ENCODE data around the gene CFAP161. TPM values are rescaled to one million over a fixed set of nuclear protein-coding genes. Genes with fewer than 3 reads are reported as not detected.

CFAP161 gene
- polyA plus RNA-seq, 2 donors = 0.02 to 0.18 TPM

DNA sequence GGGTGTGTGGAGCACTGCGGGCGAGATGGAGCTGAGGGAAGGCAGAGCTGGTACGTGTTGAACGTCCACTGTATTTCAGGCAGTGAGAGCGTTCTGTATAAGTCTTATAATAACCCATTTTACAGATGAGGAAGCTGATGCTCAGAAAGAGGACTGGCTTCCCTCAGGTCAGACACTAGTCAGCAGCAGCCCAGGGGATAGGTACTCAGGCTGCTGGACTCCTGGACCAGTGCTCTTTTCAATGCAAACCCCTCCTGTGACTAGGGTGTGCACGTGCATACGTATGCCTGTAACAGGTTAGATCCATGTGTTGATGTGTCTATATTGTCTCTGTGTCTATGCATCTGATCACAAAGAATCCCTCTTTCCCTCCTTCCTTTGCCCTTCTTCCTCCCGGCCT is 54.3 kb downstream of the CFAP161 start:
- 92 to 94% methylated on average over 8 of the region's 8 CpGs for WGBS, 2 donors
- no peak overlapping the region for H3K27ac ChIP-seq (ENCODE audit: low read depth in 2 of 2, low read length in 1 of 2)
- H3K4me1 ChIP-seq (ENCODE audit: control insufficient read depth in 2 of 2, insufficient read depth in 2 of 2, low read length in 1 of 2) = peaks cover 0 to 4% of the 10 kb centered on the region in 2 donors
- H3K27me3 ChIP-seq (ENCODE audit: control insufficient read depth in 1 of 2, insufficient read depth in 2 of 2, low read length in 2 of 2) = no peaks in the 10 kb centered on the region
- H3K36me3 ChIP-seq (ENCODE audit: control insufficient read depth in 2 of 2, insufficient read depth in 2 of 2, low read length in 1 of 2) = no peaks in the 10 kb centered on the region
- H3K9me3 ChIP-seq (ENCODE audit: control insufficient read depth in 2 of 2, insufficient read depth in 1 of 2, low read depth in 1 of 2, low read length in 1 of 2) = no peaks in the 10 kb centered on the region
- H3K4me3 ChIP-seq (ENCODE audit: low read depth in 1 of 2, low read length in 2 of 2) = no peak overlapping the region

DNA sequence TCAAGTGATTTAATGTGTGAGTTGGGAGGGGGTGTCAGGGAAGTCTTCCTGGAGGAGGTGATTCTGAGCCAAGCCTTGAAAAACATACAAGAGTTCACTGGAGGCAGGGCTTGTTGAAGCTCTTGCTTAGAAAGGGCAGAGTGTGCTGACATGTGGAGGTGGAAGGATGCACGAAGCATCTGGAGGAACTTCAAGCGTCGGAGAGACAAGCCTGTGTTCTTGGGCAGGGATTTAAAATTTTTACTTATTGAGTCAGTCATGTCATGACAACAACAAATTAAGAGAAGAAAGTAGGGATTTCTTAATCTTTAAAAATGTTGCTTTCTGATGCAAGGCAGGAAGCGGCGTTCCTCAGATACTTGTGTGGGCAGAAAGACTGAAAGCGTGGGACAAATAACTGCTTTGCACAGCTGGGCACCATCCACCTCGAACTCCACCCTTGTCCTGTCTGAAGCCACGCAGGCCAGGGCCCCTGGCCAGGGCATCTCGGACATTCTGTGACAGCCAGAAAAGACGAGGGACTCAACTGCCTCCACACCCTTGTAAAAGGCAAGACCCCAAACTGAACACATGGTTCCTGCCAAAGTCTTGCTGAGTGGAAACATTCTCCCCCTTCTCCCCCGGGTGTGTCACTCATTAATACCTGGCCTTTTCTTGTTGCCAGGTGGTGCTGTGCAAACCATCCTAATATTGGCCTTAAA is 55.7 kb downstream of the CFAP161 start:
- Histone ChIP-seq H3K27ac (ENCODE audit: low read depth in 2 of 2, low read length in 1 of 2) (peak overlapping the region; percentile 17 to 47), H3K9me3 (ENCODE audit: control insufficient read depth in 2 of 2, insufficient read depth in 1 of 2, low read depth in 1 of 2, low read length in 1 of 2) (no peaks in the 10 kb centered on the region), H3K27me3 (ENCODE audit: control insufficient read depth in 1 of 2, insufficient read depth in 2 of 2, low read length in 2 of 2) (no peaks in the 10 kb centered on the region), H3K4me3 (ENCODE audit: low read depth in 1 of 2, low read length in 2 of 2) (no peak overlapping the region), H3K36me3 (ENCODE audit: control insufficient read depth in 2 of 2, insufficient read depth in 2 of 2, low read length in 1 of 2) (no peaks in the 10 kb centered on the region), H3K4me1 (ENCODE audit: control insufficient read depth in 2 of 2, insufficient read depth in 2 of 2, low read length in 1 of 2) (peaks cover 0 to 4% of the 10 kb centered on the region in 2 donors)
- 27 to 36% methylated on average over 11 of the region's 11 CpGs for WGBS, 2 donors

DNA sequence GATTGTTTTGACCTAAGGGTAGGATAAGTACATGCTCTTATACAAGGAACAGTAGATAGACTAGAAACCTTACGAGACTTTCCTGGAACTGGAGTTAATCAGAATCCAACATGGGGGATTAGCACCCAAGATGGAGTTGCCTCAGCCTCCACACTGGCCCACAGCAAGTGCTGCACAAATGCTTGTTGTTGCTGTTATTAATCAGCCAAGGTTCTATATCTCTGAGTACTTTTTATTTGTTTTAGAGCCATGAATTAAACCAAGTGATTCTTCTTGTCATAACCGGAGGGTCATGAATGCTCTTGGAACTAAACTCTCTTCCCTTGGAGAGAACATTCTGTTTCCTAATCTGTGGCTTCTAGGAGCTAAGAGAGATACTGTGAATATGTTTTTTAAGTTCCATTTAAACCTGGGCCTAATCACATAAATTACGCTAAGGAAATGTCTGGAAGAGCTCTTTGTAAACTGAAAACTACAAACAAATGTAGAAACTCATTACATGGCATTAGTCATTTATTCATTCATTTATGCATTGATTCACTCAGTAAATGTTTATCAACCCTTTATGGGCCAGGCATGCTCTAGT is 56.9 kb downstream of the CFAP161 start:
- Histone ChIP-seq H3K4me3 (ENCODE audit: low read depth in 1 of 2, low read length in 2 of 2) (no peak overlapping the region), H3K27me3 (ENCODE audit: control insufficient read depth in 1 of 2, insufficient read depth in 2 of 2, low read length in 2 of 2) (no peaks in the 10 kb centered on the region), H3K36me3 (ENCODE audit: control insufficient read depth in 2 of 2, insufficient read depth in 2 of 2, low read length in 1 of 2) (no peaks in the 10 kb centered on the region), H3K9me3 (ENCODE audit: control insufficient read depth in 2 of 2, insufficient read depth in 1 of 2, low read depth in 1 of 2, low read length in 1 of 2) (no peaks in the 10 kb centered on the region), H3K27ac (ENCODE audit: low read depth in 2 of 2, low read length in 1 of 2) (peak overlapping the region in 1 of 2 donors; percentile 17), H3K4me1 (ENCODE audit: control insufficient read depth in 2 of 2, insufficient read depth in 2 of 2, low read length in 1 of 2) (peaks cover 0 to 4% of the 10 kb centered on the region in 2 donors)
- WGBS, 2 donors = 81 to 85% methylated on average over 3 of the region's 3 CpGs

DNA sequence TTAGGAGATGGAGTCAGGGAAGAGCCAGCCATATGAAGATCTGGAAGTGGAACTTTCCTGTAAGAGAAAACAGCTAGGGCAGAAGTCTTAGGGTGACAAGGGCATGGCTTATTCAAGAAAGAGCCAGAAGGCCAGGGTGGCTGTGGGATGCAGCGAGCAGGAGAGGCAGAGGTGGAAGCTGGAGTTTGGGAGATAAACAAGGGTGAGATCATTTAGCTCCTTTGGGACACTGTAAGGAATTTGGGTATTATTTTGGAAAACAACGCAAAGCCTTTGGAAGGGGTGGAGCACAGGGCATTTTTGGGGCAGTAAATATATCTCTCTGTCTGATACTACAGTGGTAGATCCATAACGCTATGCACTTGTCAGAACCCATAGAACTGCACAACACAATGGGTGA is 57.6 kb downstream of the CFAP161 start:
- Histone ChIP-seq H3K27ac (ENCODE audit: low read depth in 2 of 2, low read length in 1 of 2) (no peak overlapping the region), H3K4me1 (ENCODE audit: control insufficient read depth in 2 of 2, insufficient read depth in 2 of 2, low read length in 1 of 2) (peaks cover 0 to 4% of the 10 kb centered on the region in 2 donors), H3K9me3 (ENCODE audit: control insufficient read depth in 2 of 2, insufficient read depth in 1 of 2, low read depth in 1 of 2, low read length in 1 of 2) (no peaks in the 10 kb centered on the region), H3K27me3 (ENCODE audit: control insufficient read depth in 1 of 2, insufficient read depth in 2 of 2, low read length in 2 of 2) (no peaks in the 10 kb centered on the region), H3K4me3 (ENCODE audit: low read depth in 1 of 2, low read length in 2 of 2) (no peak overlapping the region), H3K36me3 (ENCODE audit: control insufficient read depth in 2 of 2, insufficient read depth in 2 of 2, low read length in 1 of 2) (no peaks in the 10 kb centered on the region)
- 91 to 93% methylated on average over 3 of the region's 3 CpGs for WGBS, 2 donors

DNA sequence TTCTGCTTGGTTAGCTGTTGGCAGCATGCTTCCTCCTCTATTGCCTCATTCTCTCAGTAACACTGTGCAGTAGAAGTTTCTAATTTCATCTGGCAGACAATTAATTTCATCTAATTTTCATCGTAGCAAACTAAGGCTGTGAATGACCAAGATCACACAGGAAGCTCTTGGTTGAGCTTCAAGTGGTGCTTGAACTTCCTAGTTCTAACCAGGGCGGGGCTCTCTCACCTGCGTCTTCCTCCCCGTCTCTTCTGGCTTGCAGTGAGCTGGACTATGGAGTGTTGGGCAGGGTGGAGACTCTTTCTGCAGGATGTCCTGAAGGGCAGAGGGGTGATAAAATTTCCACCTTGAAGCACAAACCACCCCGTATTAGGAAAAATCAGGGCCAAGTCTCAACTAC is 60.7 kb downstream of the CFAP161 start:
- WGBS, 2 donors = 71% methylated on average over 5 of the region's 5 CpGs
- H3K27ac ChIP-seq (ENCODE audit: low read depth in 2 of 2, low read length in 1 of 2) = no peak overlapping the region
- H3K36me3 ChIP-seq (ENCODE audit: control insufficient read depth in 2 of 2, insufficient read depth in 2 of 2, low read length in 1 of 2) = no peaks in the 10 kb centered on the region

DNA sequence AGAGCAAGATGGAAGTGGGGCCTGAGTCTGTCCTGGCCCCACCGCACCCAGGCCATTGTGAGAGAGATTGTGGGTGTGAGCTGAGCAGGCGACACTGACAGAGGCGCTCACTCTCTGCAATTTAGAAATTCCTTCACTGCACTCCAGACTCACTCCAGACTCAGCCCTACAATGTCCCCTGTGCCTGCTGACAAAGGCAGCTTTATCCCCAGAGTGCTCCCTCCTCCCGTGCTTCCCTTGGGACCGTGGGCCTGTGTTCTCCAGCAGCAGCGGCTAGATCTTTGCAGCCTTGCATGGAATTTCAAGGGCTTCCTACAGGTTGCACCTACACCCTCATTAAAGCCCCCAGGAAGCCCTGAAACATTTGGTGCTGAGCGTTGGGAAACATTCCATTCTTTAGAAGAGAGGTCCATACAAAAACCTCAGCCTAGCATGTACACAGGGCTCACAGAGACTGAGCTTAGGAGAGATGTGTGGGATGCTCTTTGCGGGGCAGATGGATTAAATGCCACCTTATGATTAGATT is 61.3 kb downstream of the CFAP161 start:
- no peak overlapping the region for H3K27ac ChIP-seq (ENCODE audit: low read depth in 2 of 2, low read length in 1 of 2)
- no peak overlapping the region for H3K4me3 ChIP-seq (ENCODE audit: low read depth in 1 of 2, low read length in 2 of 2)
- no peaks in the 10 kb centered on the region for H3K27me3 ChIP-seq (ENCODE audit: control insufficient read depth in 1 of 2, insufficient read depth in 2 of 2, low read length in 2 of 2)
- H3K4me1 ChIP-seq (ENCODE audit: control insufficient read depth in 2 of 2, insufficient read depth in 2 of 2, low read length in 1 of 2) = peaks cover 0 to 3% of the 10 kb centered on the region in 2 donors
- WGBS, 2 donors = 77 to 78% methylated on average over 8 of the region's 8 CpGs
- no peaks in the 10 kb centered on the region for H3K36me3 ChIP-seq (ENCODE audit: control insufficient read depth in 2 of 2, insufficient read depth in 2 of 2, low read length in 1 of 2)
- no peaks in the 10 kb centered on the region for H3K9me3 ChIP-seq (ENCODE audit: control insufficient read depth in 2 of 2, insufficient read depth in 1 of 2, low read depth in 1 of 2, low read length in 1 of 2)

More for the DNA sequence above, 60.7 kb downstream of the CFAP161 start:
- no peaks in the 10 kb centered on the region for H3K9me3 ChIP-seq (ENCODE audit: control insufficient read depth in 2 of 2, insufficient read depth in 1 of 2, low read depth in 1 of 2, low read length in 1 of 2)
- H3K27me3 ChIP-seq (ENCODE audit: control insufficient read depth in 1 of 2, insufficient read depth in 2 of 2, low read length in 2 of 2) = no peaks in the 10 kb centered on the region
- peaks cover 0 to 7% of the 10 kb centered on the region in 2 donors for H3K4me1 ChIP-seq (ENCODE audit: control insufficient read depth in 2 of 2, insufficient read depth in 2 of 2, low read length in 1 of 2)
- H3K4me3 ChIP-seq (ENCODE audit: low read depth in 1 of 2, low read length in 2 of 2) = no peak overlapping the region

DNA sequence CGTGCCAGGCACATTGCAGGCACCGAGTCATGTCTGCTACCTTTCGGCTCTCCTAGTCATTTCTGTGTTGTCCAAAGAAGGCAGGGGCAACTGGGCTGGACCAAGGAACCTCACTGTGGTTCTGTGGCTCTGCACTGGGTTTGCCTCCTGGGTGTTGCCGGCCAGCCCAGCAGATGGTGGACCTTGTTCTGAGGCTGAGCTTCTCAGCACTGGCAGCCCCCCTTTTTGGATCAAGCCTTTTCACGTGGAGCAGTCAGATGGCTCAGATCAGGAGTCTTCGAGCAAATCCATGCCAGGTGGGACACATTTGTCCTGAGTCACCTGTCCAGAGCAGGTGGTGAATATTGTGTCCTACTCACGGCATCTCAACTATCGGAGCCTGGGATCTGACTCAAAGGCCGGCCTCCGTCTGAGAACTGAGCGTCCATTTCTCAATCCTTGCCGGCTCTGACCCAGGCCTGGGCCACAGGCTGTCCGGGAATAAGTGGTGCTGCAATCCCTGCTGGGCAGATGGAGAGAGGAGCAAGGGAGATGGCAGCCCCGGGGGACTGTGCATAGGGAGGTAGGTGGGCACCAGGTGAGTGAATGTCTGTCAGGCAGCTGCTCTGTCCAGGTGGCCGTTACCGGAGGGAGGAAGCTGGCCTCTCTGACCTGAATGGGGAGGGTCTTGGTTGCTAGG is 62.6 kb downstream of the CFAP161 start, which contains the start of gene IL16:
TSS of gene IL16 (plus strand) at position 304 of the 679 bp plus-strand sequence. CDS start 28,521 bp downstream, outside the sequence.
- H3K4me3 ChIP-seq (ENCODE audit: low read depth in 1 of 2, low read length in 2 of 2) = no peak within 1 kb of the TSS
- H3K27ac ChIP-seq (ENCODE audit: low read depth in 2 of 2, low read length in 1 of 2) = no peak within 1 kb of the TSS
- no peaks in the 10 kb centered on the region for H3K36me3 ChIP-seq (ENCODE audit: control insufficient read depth in 2 of 2, insufficient read depth in 2 of 2, low read length in 1 of 2)
- H3K9me3 ChIP-seq (ENCODE audit: control insufficient read depth in 2 of 2, insufficient read depth in 1 of 2, low read depth in 1 of 2, low read length in 1 of 2) = no peaks in the 10 kb centered on the region
- H3K4me1 ChIP-seq (ENCODE audit: control insufficient read depth in 2 of 2, insufficient read depth in 2 of 2, low read length in 1 of 2) = peaks cover 0 to 3% of the 10 kb centered on the region in 2 donors
- WGBS, 2 donors = 83 to 88% methylated on average over 16 of the region's 16 CpGs
- no peaks in the 10 kb centered on the region for H3K27me3 ChIP-seq (ENCODE audit: control insufficient read depth in 1 of 2, insufficient read depth in 2 of 2, low read length in 2 of 2)

DNA sequence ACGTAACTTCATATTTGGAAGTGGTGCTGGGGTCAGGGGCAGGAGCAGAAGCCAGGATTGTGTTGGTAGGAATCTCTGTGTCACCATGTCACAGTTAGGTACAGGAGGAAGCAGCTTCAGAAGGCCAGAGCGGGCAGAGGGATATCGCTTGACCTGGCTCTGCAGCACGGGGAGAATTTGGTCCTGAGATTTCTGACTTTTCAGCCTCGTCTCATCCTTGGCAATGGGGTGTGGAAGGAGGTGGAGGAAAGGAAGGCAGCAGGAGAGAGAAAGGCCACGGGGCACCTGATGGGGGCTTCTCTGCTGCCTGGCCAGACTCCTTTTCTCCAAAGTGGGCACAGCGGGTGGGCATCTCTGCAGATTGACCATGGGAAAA is 63.2 kb downstream of the CFAP161 start:
- Histone ChIP-seq H3K27me3 (ENCODE audit: control insufficient read depth in 1 of 2, insufficient read depth in 2 of 2, low read length in 2 of 2) (no peaks in the 10 kb centered on the region), H3K4me1 (ENCODE audit: control insufficient read depth in 2 of 2, insufficient read depth in 2 of 2, low read length in 1 of 2) (peaks cover 0 to 3% of the 10 kb centered on the region in 2 donors), H3K4me3 (ENCODE audit: low read depth in 1 of 2, low read length in 2 of 2) (no peak overlapping the region), H3K36me3 (ENCODE audit: control insufficient read depth in 2 of 2, insufficient read depth in 2 of 2, low read length in 1 of 2) (no peaks in the 10 kb centered on the region), H3K27ac (ENCODE audit: low read depth in 2 of 2, low read length in 1 of 2) (no peak overlapping the region), H3K9me3 (ENCODE audit: control insufficient read depth in 2 of 2, insufficient read depth in 1 of 2, low read depth in 1 of 2, low read length in 1 of 2) (no peaks in the 10 kb centered on the region)
- WGBS, 2 donors = 87% methylated on average over 7 of the region's 7 CpGs

DNA sequence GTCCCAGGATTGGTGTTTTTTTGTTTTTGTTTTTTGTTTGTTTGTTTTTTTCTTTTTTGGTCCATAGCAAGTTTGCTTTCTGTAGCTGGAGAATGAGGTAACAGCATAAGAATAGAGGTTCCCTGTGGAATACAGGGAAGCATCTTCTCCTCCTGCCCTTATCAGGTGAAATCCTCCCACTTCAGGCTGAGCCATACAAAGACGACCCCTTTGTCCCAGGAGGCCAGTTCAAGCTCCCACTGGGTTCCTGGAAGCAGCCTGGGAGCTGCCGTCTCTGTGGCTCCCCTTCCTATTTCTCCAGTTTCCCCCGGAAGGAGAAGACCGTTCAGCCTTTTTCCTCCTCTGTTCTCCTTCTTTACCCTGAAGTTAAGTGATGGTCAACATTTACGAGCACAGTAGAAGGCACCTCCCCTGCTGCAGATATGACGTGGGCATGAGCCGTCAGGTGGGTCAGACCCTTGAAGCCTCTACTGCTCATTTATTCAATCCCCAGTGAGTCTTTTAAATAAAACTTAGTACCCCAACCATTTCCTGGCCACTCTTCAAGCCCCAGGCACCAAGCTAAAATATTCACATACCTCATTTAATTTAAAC is 63.7 kb downstream of the CFAP161 start:
- WGBS, 2 donors = 78 to 81% methylated on average over 7 of the region's 7 CpGs
- H3K36me3 ChIP-seq (ENCODE audit: control insufficient read depth in 2 of 2, insufficient read depth in 2 of 2, low read length in 1 of 2) = no peaks in the 10 kb centered on the region
- no peaks in the 10 kb centered on the region for H3K9me3 ChIP-seq (ENCODE audit: control insufficient read depth in 2 of 2, insufficient read depth in 1 of 2, low read depth in 1 of 2, low read length in 1 of 2)
- peaks cover 0 to 3% of the 10 kb centered on the region in 2 donors for H3K4me1 ChIP-seq (ENCODE audit: control insufficient read depth in 2 of 2, insufficient read depth in 2 of 2, low read length in 1 of 2)
- no peak overlapping the region for H3K4me3 ChIP-seq (ENCODE audit: low read depth in 1 of 2, low read length in 2 of 2)
- H3K27me3 ChIP-seq (ENCODE audit: control insufficient read depth in 1 of 2, insufficient read depth in 2 of 2, low read length in 2 of 2) = no peaks in the 10 kb centered on the region
- H3K27ac ChIP-seq (ENCODE audit: low read depth in 2 of 2, low read length in 1 of 2) = peak overlapping the region in 1 of 2 donors; percentile 8
